ENCODE results near the gene PKHD1.

The PKHD1 gene

GRCh38 chr6:51765230-51765629, 322.2 kb downstream of the PKHD1 start:
- no peak for TF ChIP-seq CTCF (IDR thresholded peaks at IDR 0.05; ENCODE audit: low read depth, low read length, missing control alignments)
- no peak overlapping the region for H3K4me3 ChIP-seq (replicated peaks; ENCODE audit: low read depth, low read length)
- no peak for DNase-seq (ENCODE audit: extremely low read depth, low read depth)

- no peak overlapping the region for H3K4me3 ChIP-seq (replicated peaks; ENCODE audit: low read depth, low read length)
- DNase-seq (ENCODE audit: extremely low read depth, low read depth) = no peak
- no peak for TF ChIP-seq CTCF (IDR thresholded peaks at IDR 0.05; ENCODE audit: low read depth, low read length, missing control alignments)
Measured at GRCh38 chr6:51753635-51754034, 333.8 kb downstream of the PKHD1 start.

GRCh38 chr6:51743999-51744398, 343.4 kb downstream of the PKHD1 start:
- DNase-seq (ENCODE audit: extremely low read depth, low read depth) = no peak
- no peak for TF ChIP-seq CTCF (IDR thresholded peaks at IDR 0.05; ENCODE audit: low read depth, low read length, missing control alignments)
- H3K4me3 ChIP-seq (replicated peaks; ENCODE audit: low read depth, low read length) = no peak overlapping the region

- no peak for TF ChIP-seq CTCF (IDR thresholded peaks at IDR 0.05; ENCODE audit: low read depth, low read length, missing control alignments)
- no peak for DNase-seq (ENCODE audit: extremely low read depth, low read depth)
- H3K4me3 ChIP-seq (replicated peaks; ENCODE audit: low read depth, low read length) = no peak overlapping the region
Measured at GRCh38 chr6:51740658-51741057, 346.8 kb downstream of the PKHD1 start.

- no peak for TF ChIP-seq CTCF (IDR thresholded peaks at IDR 0.05; ENCODE audit: low read depth, low read length, missing control alignments)
- no peak for DNase-seq (ENCODE audit: extremely low read depth, low read depth)
- H3K4me3 ChIP-seq (replicated peaks; ENCODE audit: low read depth, low read length) = no peak overlapping the region
Measured at GRCh38 chr6:51738614-51739013, 348.8 kb downstream of the PKHD1 start.

- TF ChIP-seq CTCF (IDR thresholded peaks at IDR 0.05; ENCODE audit: low read depth, low read length, missing control alignments) = no peak
- no peak overlapping the region for H3K4me3 ChIP-seq (replicated peaks; ENCODE audit: low read depth, low read length)
- no peak for DNase-seq (ENCODE audit: extremely low read depth, low read depth)
Measured at GRCh38 chr6:51737580-51738360, 349.6 kb downstream of the PKHD1 start.

- no peak for DNase-seq (ENCODE audit: extremely low read depth, low read depth)
- TF ChIP-seq CTCF (IDR thresholded peaks at IDR 0.05; ENCODE audit: low read depth, low read length, missing control alignments) = no peak
- H3K4me3 ChIP-seq (replicated peaks; ENCODE audit: low read depth, low read length) = no peak overlapping the region
Measured at GRCh38 chr6:51725155-51725554, 362.3 kb downstream of the PKHD1 start.

Measured in HFF-Myc (cell line).